HepG2 (cell line): ENCODE results near the gene FUBP3.

Experiments
- ESRRA ChIP-seq: sonication (generic); formaldehyde crosslinking; IDR thresholded peaks from 2 replicates; pipeline ENCODE4 v1.5.1; 2020; ENCODE audit warnings: mild to moderate bottlenecking, low read depth, missing genetic modification reagents
- HDAC6 ChIP-seq: fragments of 200-600 bp; sonication (generic); IDR thresholded peaks from 2 replicates; pipeline ENCODE4 v1.7.0; 2017; ENCODE audit warnings: mild to moderate bottlenecking, antibody characterized with exemption, low read length, low read depth
- HNRNPLL ChIP-seq: fragments of 200-400 bp; formaldehyde crosslinking; IDR thresholded peaks from 2 replicates; pipeline ENCODE4 v1.6.1; 2017; ENCODE audit warnings: mild to moderate bottlenecking, low read depth, low read length; ENCODE audit not compliant: poor library complexity, severe bottlenecking
- HOXA9 ChIP-seq: sonication (generic); formaldehyde crosslinking; IDR thresholded peaks from 2 replicates; pipeline ENCODE4 v1.8.1; 2022; ENCODE audit warnings: missing genetic modification reagents, mild to moderate bottlenecking, moderate library complexity, borderline replicate concordance
- MED8 ChIP-seq: sonication (generic); formaldehyde crosslinking; IDR thresholded peaks from 2 replicates; pipeline ENCODE4 v1.8.1; 2023; ENCODE audit warnings: mild to moderate bottlenecking, missing genetic modification reagents; ENCODE audit not compliant: insufficient replicate concordance
- NFRKB ChIP-seq: fragments of 450-650 bp; IDR thresholded peaks from 2 replicates; pipeline ENCODE4 v1.6.1; 2017
- POLR2A ChIP-seq, 2 experiments: IDR thresholded peaks; 2 replicates each; pipeline ENCODE4 v1.6.1; 2011; ENCODE audit warnings: low read depth in 2 of 2, low read length in 2 of 2, mild to moderate bottlenecking in 1 of 2, moderate library complexity in 1 of 2; ENCODE audit not compliant: insufficient read depth in 1 of 2
- ZNF264 ChIP-seq: sonication (generic); formaldehyde crosslinking; IDR thresholded peaks from 2 replicates; pipeline ENCODE4 v1.4.0; 2020; ENCODE audit warnings: missing genetic modification reagents
- TF ChIP-seq, protein P1 (sequence below): sonication (generic); formaldehyde crosslinking; IDR thresholded peaks from 2 replicates; pipeline ENCODE4 v1.5.0; 2020; ENCODE audit warnings: mild to moderate bottlenecking, missing genetic modification reagents, moderate library complexity
- TF ChIP-seq, protein P2 (sequence below): sonication (generic); formaldehyde crosslinking; IDR thresholded peaks from 2 replicates; pipeline ENCODE4 v1.8.0; 2022; ENCODE audit warnings: mild to moderate bottlenecking, missing genetic modification reagents, moderate library complexity
- TF ChIP-seq, protein P3 (sequence below): IDR thresholded peaks from 2 replicates; pipeline ENCODE4 v1.6.1; 2016; ENCODE audit warnings: control low read depth
- TF ChIP-seq, protein P4 (sequence below): sonication (generic); formaldehyde crosslinking; conservative IDR thresholded peaks from 2 replicates; pipeline ENCODE4 v1.4.0; 2020; ENCODE audit warnings: missing genetic modification reagents
- TF ChIP-seq, protein P5 (sequence below): sonication (generic); formaldehyde crosslinking; IDR thresholded peaks from 2 replicates; pipeline ENCODE4 v1.4.0; 2020; ENCODE audit warnings: missing genetic modification reagents
- TF ChIP-seq, protein P6 (sequence below): IDR thresholded peaks from 2 replicates; pipeline ENCODE4 v1.6.1; 2016; ENCODE audit warnings: missing biosample characterization, missing genetic modification reagents, low read depth

DNA sequence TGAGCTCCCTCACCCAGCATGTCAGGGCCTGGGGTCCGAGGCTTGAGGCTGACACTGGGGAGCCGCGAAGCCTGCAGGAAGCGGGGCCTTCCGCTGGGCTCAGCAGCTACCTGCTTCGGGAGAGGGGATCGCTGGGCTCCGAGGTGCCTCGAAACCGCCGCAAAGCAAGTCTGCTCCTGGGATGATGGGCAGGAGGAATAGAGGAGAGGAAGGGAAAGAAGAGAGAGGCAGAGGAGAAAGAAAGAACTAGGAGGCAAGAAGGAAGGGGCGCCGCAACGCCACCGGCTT is 83.5 kb downstream of the FUBP3 start:
- TF ChIP-seq HDAC6 (no peak), MED8 (CRISPR knock-in tag) (no peak), ESRRA (CRISPR knock-in tag) (no peak), HNRNPLL (no peak), NFRKB (no peak), POLR2A (IDR thresholded peaks at IDR 0.05; ENCODE audit: insufficient read depth in 1 of 2, low read depth in 2 of 2, low read length in 2 of 2) (no peak), ZNF264 (CRISPR knock-in tag) (no peak), HOXA9 (no peak)
- TF ChIP-seq, protein P1, sequence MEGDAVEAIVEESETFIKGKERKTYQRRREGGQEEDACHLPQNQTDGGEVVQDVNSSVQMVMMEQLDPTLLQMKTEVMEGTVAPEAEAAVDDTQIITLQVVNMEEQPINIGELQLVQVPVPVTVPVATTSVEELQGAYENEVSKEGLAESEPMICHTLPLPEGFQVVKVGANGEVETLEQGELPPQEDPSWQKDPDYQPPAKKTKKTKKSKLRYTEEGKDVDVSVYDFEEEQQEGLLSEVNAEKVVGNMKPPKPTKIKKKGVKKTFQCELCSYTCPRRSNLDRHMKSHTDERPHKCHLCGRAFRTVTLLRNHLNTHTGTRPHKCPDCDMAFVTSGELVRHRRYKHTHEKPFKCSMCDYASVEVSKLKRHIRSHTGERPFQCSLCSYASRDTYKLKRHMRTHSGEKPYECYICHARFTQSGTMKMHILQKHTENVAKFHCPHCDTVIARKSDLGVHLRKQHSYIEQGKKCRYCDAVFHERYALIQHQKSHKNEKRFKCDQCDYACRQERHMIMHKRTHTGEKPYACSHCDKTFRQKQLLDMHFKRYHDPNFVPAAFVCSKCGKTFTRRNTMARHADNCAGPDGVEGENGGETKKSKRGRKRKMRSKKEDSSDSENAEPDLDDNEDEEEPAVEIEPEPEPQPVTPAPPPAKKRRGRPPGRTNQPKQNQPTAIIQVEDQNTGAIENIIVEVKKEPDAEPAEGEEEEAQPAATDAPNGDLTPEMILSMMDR, result no peak
- TF ChIP-seq, protein P2, sequence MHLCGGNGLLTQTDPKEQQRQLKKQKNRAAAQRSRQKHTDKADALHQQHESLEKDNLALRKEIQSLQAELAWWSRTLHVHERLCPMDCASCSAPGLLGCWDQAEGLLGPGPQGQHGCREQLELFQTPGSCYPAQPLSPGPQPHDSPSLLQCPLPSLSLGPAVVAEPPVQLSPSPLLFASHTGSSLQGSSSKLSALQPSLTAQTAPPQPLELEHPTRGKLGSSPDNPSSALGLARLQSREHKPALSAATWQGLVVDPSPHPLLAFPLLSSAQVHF, result no peak
- TF ChIP-seq, protein P3, sequence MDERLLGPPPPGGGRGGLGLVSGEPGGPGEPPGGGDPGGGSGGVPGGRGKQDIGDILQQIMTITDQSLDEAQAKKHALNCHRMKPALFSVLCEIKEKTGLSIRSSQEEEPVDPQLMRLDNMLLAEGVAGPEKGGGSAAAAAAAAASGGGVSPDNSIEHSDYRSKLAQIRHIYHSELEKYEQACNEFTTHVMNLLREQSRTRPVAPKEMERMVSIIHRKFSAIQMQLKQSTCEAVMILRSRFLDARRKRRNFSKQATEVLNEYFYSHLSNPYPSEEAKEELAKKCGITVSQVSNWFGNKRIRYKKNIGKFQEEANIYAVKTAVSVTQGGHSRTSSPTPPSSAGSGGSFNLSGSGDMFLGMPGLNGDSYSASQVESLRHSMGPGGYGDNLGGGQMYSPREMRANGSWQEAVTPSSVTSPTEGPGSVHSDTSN (CRISPR knock-in tag), result no peak
- TF ChIP-seq, protein P4, sequence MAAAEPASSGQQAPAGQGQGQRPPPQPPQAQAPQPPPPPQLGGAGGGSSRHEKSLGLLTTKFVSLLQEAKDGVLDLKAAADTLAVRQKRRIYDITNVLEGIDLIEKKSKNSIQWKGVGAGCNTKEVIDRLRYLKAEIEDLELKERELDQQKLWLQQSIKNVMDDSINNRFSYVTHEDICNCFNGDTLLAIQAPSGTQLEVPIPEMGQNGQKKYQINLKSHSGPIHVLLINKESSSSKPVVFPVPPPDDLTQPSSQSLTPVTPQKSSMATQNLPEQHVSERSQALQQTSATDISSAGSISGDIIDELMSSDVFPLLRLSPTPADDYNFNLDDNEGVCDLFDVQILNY (CRISPR knock-in tag), result no peak
- TF ChIP-seq, protein P5, sequence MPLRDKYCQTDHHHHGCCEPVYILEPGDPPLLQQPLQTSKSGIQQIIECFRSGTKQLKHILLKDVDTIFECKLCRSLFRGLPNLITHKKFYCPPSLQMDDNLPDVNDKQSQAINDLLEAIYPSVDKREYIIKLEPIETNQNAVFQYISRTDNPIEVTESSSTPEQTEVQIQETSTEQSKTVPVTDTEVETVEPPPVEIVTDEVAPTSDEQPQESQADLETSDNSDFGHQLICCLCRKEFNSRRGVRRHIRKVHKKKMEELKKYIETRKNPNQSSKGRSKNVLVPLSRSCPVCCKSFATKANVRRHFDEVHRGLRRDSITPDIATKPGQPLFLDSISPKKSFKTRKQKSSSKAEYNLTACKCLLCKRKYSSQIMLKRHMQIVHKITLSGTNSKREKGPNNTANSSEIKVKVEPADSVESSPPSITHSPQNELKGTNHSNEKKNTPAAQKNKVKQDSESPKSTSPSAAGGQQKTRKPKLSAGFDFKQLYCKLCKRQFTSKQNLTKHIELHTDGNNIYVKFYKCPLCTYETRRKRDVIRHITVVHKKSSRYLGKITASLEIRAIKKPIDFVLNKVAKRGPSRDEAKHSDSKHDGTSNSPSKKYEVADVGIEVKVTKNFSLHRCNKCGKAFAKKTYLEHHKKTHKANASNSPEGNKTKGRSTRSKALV (CRISPR knock-in tag), result no peak
- TF ChIP-seq, protein P6, sequence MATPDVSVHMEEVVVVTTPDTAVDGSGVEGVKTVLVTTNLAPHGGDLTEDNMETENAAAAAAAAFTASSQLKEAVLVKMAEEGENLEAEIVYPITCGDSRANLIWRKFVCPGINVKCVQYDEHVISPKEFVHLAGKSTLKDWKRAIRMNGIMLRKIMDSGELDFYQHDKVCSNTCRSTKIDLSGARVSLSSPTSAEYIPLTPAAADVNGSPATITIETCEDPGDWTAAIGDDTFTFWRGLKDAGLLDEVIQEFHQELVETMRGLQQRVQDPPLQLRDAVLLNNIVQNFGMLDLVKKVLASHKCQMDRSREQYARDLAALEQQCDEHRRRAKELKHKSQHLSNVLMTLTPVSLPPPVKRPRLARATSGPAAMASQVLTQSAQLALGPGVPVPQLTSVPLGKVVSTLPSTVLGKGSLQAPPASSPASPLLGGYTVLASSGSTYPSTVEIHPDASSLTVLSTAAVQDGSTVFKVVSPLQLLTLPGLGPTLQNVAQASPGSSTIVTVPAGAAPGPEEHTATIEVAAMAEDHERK, result no peak
